Pancreas (tissue), 10 donors: Measurements from ENCODE around the gene NCF4. TPM values are rescaled to one million over a fixed set of nuclear protein-coding genes. Genes with fewer than 3 reads are reported as not detected.

ENCODE experiments used
- ATAC-seq, 4 donors: fragments of 200-7000 bp; cut with Tn5 transposase; one replicate each; pipeline versions ENCODE4 v1.8.0 to v1.9.1; 2020; ENCODE audit warnings: mild to moderate bottlenecking in 4 of 4, moderate library complexity in 4 of 4
- DNase-seq, 6 donors: peaks; one replicate each; pipeline ENCODE4 v3.0.0-alpha.2; 2020
- FAIRE-seq: peaks from 2 replicates; lab custom pipeline; 2012; peaks lifted over from hg19 to GRCh38; lab: Jason Lieb, UNC
- H3K27ac ChIP-seq, 4 donors: fragments of 200-600 bp; sonication (generic); 1 replicate in 3 of 4; 2 replicates in 1 of 4; pipeline versions ENCODE4 v1.5.0 to v1.8.0; 2020
- H3K27me3 ChIP-seq, 4 donors: fragments of 200-600 bp; one replicate each; pipeline ENCODE4 v1.8.0; 2021
- H3K36me3 ChIP-seq, 3 donors: fragments of 200-600 bp; sonication (generic) in 1 of 3; one replicate each; pipeline versions ENCODE4 v1.5.0 to v1.8.0; 2020 to 2021
- H3K4me1 ChIP-seq, 3 donors: fragments of 200-600 bp; one replicate each; pipeline ENCODE4 v1.8.0; 2021
- H3K4me3 ChIP-seq, 4 donors: fragments of 200-600 bp; sonication (generic) in 2 of 4; one replicate each; pipeline versions ENCODE4 v1.5.0 to v1.8.0; 2020 to 2021
- H3K9me3 ChIP-seq, 4 donors: fragments of 200-600 bp; one replicate each; pipeline ENCODE4 v1.8.0; 2021
- CTCF ChIP-seq, 4 donors: fragments of 200-600 bp; sonication (generic) in 3 of 4; IDR thresholded peaks; one replicate each; pipeline versions ENCODE4 v1.5.0 to v1.8.0; 2021; ENCODE audit warnings: antibody characterized with exemption in 4 of 4
- WGBS, 2 donors: extraction: QIAGEN DNeasy Blood & Tissue Kit; methylation state at CpG; one replicate each; pipeline ENCODE4 v1.1.7; 2013; 5-methylcytosine and 5-hydroxymethylcytosine counted together
- intact Hi-C, 3 donors: fragments of 100-400 bp; cut with DNase I; formaldehyde crosslinking; loops; one replicate each; pipeline versions ENCODE4 v1.11.1 to v1.14.2; 2022
- polyA plus RNA-seq, 2 donors: library from polyadenylated mRNA; stranded (reverse); fragments of 200-250 nt; gene quantifications; one replicate each; pipeline ENCODE4 v1.2.3, GENCODE V29; 2013
- total RNA-seq, 6 donors: library from RNA; stranded (reverse); fragmentation: NEBNext Ultra II Directional in 4 of 6; extraction: Animal tissue kit (Norgen Biotek cat#: 25700) in 4 of 6; gene quantifications; one replicate each; pipeline versions ENCODE4 v1.2.1 to v1.2.4, GENCODE V29; 2021 to 2023
- donor health status: healthy with polysubstance abuse.
- donor health status: DM: no; HTN: no; CAD: no; lungs with moderate emphysema.
- donor health status: DM: no; HTN: no; CAD: no.
- donor health status: control.
- donor health status: control.
- donor health status: Bipolar disorder and iron deficiency.
- donor health status: DM: yes; HTN: yes; CAD: no.
- donor health status: DM: no; HTN: no; CAD: no.
- donor health status: DM: no; HTN: no; CAD: no.
- donor health status: DM: yes; HTN: yes; CAD: no.

Gene NCF4
- total and polyA plus RNA-seq, 8 donors: 0.32 to 7.1 (median 3.2) TPM

GRCh38 chr22:36911887-36912661, 51.3 kb downstream of the NCF4 start:
- Histone ChIP-seq H3K9me3 (no peaks in the 10 kb centered on the region), H3K27me3 (no peaks in the 10 kb centered on the region), H3K36me3 (no peaks in the 10 kb centered on the region), H3K4me3 (no peak overlapping the region), H3K4me1 (no peaks in the 10 kb centered on the region), H3K27ac (no peak overlapping the region)
- FAIRE-seq (no peak), DNase-seq (no peak), ATAC-seq (no peak)
- TF ChIP-seq CTCF (IDR thresholded peaks at IDR 0.05): no peak
- intact Hi-C loops: no loop called here
- WGBS, 2 donors: 56 to 58% methylated on average over 13 of the region's 13 CpGs

GRCh38 chr22:36912694-36913426, 52.1 kb downstream of the NCF4 start:
- H3K9me3 ChIP-seq: no peaks in the 10 kb centered on the region
- intact Hi-C loops: no loop called here
- no peak overlapping the region for H3K4me3 ChIP-seq
- 80 to 83% methylated on average over 8 of the region's 8 CpGs for WGBS, 2 donors
- H3K4me1 ChIP-seq: no peaks in the 10 kb centered on the region
- FAIRE-seq (no peak), ATAC-seq (peak in 2 of 4 donors; percentile 38 to 61), DNase-seq (no peak)
- TF ChIP-seq CTCF (IDR thresholded peaks at IDR 0.05): no peak
- peak overlapping the region in 1 of 4 donors; percentile 12 for H3K27ac ChIP-seq
- no peaks in the 10 kb centered on the region for H3K36me3 ChIP-seq
- H3K27me3 ChIP-seq: peaks cover 0 to 4% (median 0%) of the 10 kb centered on the region in 4 donors

GRCh38 chr22:36913427-36914389, 52.9 kb downstream of the NCF4 start, which contains the start of gene CSF2RB:
CSF2RB (plus strand) TSS chr22:36913628; CDS start chr22:36922208, 8,580 bp downstream.
- DNase-seq: peak in 1 of 6 donors; percentile 42
- peak in 3 of 4 donors; percentile 18 to 86 (median 77) for ATAC-seq
- intact Hi-C loops: no loop called here

GRCh38 chr22:36914390-36914752, 53.6 kb downstream of the NCF4 start:
- H3K4me3 ChIP-seq: no peak overlapping the region
- no peak overlapping the region for H3K27ac ChIP-seq
- H3K4me1 ChIP-seq: no peaks in the 10 kb centered on the region
- H3K27me3 ChIP-seq: peaks cover 0 to 4% (median 0%) of the 10 kb centered on the region in 4 donors
- no peak for TF ChIP-seq CTCF (IDR thresholded peaks at IDR 0.05)
- WGBS, 2 donors: 82 to 83% methylated on average over 1 of the region's 1 CpG
- intact Hi-C loops: no loop called here
- ATAC-seq: no peak
- FAIRE-seq: no peak
- no peaks in the 10 kb centered on the region for H3K9me3 ChIP-seq
- no peaks in the 10 kb centered on the region for H3K36me3 ChIP-seq
- no peak for DNase-seq

More at GRCh38 chr22:36913427-36914389, 52.9 kb downstream of the NCF4 start, which contains the start of gene CSF2RB:
- peak within 1 kb of the TSS in 2 of 4 donors; percentile 5 to 12 for H3K27ac ChIP-seq
- H3K27me3 ChIP-seq: peaks cover 0 to 4% (median 0%) of the 10 kb centered on the region in 4 donors
- H3K4me3 ChIP-seq: peak within 1 kb of the TSS in 1 of 4 donors; percentile 27
- FAIRE-seq: no peak
- no peaks in the 10 kb centered on the region for H3K4me1 ChIP-seq
- no peak for TF ChIP-seq CTCF (IDR thresholded peaks at IDR 0.05)
- no peaks in the 10 kb centered on the region for H3K9me3 ChIP-seq
- no peaks in the 10 kb centered on the region for H3K36me3 ChIP-seq
- 67 to 69% methylated on average over 18 of the region's 18 CpGs for WGBS, 2 donors
